GM21825 (cell line): Measurements from ENCODE around the gene S100A3.
A peak's percentile ranks its signal among the peaks of the same experiment; 100 is the strongest.
"Not testable (repeated sequence)": the region's sequence is repeated elsewhere in the genome, so short reads cannot be mapped to it uniquely, and the experiment has no call there.

Experiments used
- ATAC-seq: cut with Tn5 transposase; IDR thresholded peaks from one replicate; pipeline ENCODE4 v1.9.1; 2021; ENCODE audit warnings: mild to moderate bottlenecking, moderate library complexity; ENCODE audit not compliant: unreplicated experiment

Gene S100A3

DNA sequence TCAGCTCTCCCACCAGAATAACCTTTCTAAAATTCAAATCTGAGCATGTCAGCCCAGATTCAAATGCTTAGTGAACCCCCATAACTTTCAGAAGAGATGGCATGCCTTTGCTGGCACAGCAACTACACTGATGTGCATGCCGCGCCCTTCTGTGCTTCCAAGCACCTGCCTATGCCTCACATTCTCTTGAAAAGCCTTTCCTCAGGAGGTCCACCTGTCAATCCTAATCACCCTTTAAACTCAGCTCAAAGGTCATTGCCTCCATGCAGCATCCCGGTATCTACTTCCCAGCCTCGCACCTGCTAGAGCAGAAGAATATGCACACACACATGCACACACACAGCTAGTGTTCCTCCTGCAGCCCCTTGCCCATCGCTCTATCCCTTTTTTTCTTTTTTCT is 21.8 kb upstream of the S100A3 start:
- no peak for ATAC-seq

DNA sequence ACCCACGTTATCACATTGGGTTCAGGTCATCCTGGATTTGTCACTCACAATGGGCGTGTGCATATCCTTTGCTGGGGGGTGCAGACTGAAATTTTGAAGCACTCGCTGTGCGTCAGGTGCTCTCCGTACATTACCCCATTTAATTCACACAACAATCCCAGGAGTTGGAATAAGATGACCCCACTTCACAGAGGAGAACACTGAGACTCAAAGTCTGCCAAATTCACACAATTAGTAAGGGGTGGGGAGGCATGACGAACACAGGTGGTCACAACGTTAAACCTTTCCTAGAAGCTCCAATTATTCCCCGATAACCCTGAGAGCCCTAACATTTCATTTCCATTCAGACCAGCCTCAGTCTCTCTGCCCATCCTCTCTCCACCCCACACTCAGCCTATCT is 20.4 kb upstream of the S100A3 start:
- ATAC-seq = no peak

DNA sequence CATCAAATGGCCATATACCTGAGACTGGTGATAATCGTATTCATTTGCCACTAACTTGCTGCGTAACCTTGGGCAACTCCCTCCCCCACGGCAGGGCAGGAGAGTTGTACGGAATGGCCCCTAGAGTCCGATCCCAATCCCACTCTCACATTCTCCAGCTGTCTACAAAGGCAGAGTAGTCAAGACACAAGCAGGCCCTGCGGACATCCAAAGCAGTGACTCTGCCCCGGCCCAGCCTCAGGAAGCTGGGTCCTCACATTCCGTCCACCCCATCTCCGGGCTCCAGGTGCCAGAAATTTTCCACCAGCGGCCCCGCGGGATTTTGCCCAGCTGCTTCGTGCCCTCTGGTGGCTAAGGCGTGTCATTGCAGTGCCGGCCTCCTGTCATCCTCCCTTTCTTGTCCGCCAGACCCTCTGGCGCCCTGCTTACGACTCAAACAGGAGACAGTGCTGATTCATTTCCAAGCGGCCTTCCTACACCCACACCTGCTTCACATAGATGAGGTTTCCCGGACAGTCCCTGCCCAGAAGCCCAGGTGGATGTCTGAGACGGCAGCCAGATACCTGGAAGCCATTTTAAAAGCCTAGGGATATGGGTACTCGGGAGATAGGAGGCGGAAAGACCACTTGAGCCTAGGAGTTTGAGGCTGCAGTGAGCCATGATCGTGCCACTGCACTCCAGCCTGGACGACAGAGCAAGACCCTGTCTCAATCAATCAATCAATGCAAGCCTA is 19.5 kb upstream of the S100A3 start:
- no peak for ATAC-seq

DNA sequence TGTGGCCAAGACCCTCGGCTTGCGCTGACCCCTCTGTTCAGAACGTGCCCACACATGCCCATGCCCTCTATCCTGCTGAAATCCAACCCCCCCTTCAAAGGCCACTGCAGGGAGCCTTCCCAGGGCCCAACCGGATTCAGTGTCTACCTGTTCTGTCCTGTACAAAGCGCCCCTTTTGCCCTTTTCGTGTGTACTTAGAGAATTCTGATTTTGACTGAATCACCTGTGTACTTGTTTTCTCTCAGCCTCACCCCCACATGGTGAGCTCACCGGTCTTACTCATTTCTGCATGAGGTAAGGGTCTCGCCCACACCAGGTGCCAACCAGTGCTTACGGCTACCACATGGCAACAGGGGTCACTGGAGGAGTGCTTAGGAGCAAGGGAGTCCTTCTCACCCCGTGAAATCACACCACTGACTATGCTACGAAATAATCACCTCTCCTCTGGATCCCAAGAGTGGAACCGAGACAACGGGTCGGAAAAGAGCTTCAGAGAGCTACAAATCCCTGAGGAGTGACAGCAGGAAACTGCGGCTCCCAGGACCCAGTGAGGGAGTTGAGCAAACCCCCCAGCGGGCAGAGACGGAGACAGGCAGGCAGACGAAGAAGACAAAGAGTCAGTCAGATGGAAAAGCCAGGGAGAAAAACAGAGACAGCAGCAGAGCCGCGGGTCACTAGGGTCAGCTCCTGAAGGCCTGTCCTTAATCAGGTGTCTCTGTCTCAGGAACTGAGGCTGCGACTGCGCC is 18.7 kb upstream of the S100A3 start:
- ATAC-seq = no peak

DNA sequence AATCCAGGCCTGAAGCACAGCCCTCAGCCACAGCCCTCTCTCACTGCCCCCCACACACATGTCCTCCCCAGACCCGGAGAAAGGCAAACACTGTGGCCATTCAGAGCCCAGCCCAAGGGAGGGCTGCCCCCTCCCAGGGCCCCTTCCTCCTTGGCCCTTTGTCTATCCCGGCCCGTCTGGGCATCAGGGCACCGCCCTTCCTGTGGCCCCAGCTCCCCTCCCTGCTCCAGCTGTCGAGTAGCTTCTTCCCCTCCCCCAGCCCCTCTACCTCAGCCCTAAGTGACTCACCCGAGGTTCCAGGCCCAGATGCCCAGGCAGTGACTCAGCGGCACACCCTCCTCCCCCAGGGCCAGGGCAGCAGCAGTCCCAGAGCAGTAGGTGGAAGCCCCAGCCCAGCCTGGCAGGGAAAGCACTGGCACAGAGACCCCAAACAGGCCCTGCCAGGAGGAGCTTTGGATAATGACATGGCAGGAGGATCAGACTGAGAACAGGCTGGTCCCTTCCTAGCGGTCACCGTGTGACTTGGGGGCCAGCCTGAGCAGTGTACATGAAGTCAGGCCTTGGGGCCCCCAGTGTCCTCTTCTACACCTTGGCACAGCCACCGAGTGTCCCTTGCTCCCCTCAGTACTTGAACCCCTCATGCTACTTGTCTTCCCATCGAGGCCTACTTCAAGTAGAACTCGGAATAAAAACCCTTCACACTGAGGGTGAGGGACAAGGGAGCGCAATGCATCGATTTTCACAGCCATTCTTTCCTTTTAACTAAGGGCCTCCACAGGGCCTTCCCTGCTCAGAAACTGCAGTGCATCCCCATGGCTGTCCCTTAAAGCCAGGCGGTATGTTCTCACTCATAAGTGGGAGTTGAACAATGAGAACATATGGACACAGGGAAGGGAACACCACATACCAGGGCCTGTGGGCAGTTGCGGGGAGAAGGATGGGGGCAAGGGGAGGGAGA is 17.6 kb upstream of the S100A3 start:
- peak; percentile 44 for ATAC-seq

DNA sequence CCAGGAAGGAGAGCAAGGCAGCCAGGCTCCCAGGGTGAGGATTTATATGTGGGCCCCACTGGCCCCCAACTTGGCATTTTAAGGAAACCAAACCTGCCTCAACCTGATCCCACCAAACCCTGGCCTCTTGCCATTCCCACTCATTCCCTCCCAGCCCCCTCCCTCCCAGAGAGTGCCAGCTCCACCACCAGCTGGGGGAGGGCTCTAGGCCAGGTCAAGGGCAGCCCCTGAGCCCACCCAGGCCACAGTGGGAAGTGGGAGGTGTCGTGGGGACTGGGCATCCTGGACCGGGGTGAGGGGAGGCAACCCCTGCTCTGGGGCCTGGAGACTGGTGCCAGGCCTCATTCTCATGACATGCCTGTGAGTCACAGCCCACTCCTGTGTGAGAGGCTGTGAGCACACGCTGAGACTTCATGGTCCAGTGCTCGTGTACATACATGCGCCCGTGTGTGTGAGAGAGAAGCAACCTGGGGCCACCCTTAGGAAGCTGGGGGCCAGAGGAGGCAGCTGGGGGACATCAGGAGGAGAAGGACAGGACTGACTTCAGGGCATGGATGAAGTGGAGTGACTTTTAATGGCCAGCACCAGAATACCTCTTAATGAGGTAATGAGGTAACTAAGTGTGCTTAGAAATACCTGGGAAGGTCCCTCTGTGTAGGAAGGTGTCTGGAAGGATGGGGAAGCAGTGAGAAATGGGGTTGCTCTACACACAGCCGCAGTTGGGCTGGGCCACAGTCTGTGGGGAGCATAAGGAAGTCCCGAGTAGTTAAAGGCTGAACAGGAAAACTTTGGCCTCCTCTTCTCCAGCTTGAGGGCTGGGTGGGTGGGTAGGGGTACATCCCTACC is 16.7 kb upstream of the S100A3 start, which contains the start of gene S100A2:
Gene S100A2 (minus strand): TSS at position 316 of the 846 bp plus-strand sequence. CDS start 1,967 bp downstream, outside the sequence.
- ATAC-seq = peak; percentile 46

DNA sequence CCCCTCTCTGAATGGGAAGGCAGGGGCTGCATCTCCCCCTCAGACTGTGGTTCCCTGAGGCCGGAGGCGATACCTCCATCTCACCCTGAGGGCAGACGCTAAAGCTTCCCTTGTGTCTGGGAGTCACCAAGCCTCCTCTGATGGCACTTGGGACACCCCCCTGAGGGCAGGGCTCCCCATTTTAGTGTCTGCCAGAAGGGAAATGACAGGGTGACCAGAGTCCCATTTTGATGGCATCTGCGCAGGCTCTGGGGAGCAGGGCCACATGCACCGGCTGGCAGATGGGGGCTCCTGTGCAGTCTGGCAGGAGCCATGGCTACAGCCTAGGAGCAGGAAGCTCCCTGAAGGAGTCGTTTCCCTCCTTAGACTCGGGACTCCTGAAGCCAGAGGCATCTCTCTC is 14.9 kb upstream of the S100A3 start:
- ATAC-seq = no peak

DNA sequence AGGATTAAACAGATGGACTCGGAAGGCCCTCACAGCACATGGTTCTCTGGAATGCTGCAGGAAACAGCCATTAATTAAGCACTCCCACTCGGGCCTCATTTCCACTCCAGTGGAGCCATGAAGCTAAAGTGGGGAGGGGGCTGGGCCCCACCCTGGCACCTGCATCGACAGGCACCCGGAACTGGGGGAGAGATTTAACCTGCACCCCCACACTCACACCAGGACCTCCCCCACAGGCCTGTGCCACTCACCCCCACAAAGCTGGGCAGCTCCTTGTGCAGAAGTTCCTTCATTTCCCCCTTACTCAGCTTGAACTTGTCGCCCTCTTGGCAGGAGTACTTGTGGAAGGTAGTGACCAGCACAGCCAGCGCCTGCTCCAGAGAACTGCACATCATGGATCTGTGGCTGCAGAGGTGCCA is 14.4 kb upstream of the S100A3 start:
- no peak for ATAC-seq

DNA sequence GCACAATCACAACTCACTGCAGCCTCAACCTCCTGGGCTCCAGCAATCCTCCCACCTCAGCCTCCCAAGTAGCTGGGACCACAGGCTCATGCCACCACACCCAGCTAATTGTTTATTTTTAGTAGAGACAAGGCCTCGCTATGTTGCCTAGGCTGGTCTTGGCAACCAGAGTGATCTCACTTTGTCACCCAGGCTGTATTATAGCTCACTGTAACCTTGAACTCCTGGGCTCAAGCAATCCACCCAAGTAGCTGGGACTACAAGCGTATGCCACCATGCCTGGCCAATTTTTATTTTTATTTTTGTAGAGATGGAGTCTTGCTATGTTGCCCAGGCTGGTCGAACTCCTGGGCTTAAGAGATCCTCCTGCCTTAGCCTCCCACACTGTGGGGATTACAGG is 13.0 kb upstream of the S100A3 start:
- not testable (repeated sequence) for ATAC-seq

DNA sequence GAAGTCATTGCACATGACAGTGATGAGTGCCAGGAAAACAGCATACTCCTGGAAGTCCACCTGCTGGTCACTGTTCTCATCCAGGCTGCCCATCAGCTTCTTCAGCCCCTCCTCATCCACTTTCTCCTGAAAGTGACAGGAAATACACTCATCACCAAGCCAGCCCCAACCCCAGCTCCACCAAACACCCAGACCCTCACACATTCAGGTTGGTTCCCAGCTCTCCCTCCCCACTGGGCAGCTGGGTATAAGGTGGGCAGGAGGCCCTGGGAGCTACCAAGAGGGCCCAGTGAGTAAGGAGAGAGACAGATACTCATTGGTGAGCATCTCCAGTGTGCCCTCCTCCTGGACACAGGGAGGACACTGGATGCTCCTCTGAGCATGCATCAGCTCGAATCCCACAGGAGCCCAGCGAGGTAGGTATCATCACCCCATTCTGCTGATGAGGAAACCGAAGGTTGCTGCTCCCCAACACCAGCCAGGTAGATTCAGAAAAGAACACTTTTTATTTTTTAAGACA is 12.5 kb upstream of the S100A3 start:
- no peak for ATAC-seq

DNA sequence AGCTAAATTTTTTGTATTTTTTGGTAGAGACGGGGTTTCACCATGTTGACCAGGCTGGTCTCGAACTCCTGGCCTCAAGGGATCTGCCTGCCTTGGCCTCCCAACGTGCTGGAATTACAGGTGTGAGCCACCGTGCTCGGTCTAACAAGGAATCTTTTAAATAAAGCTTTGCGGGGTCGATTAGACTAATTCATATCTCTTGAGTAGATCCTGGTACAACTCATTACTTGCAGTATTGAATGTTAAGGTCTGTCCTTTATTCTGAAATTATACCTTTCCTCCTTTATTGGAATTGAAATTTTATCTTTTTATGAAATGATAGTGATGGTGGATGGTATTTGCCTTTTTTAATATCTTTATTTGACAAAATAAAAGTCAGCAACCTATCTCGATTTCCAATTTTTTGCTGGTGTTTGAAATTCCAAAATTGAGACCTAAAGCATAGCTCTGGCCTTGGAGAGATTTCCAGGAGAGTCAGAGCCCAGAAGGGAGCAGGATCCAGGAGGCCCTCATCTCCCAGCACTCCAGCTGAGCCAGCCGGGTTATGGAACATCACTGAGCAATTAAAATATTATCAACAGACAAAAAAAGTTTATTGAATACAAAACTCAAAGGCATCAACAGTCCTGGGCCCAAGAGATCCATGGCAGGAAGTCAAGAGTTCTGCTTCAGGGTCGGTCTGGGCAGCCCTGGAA is 11.9 kb upstream of the S100A3 start:
- ATAC-seq = no peak

DNA sequence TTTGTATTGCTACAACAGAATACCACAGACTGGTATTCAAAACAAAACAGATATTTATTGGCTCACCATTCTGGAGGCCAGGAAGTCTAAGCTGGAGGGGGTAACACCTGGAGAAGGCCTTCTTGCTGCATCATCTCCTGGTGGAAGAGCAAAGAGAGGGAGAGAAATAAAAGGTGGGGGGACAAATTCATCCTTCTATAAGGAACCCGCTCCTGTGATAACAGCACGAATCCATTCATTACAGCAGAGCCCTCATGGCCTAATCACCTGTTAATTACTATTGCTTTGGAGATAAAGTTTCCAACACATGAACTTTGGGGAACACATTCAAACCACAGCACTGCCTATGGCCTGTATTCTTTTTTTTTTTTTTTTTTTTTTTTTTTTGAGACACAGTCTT is 11.2 kb upstream of the S100A3 start:
- no peak for ATAC-seq

DNA sequence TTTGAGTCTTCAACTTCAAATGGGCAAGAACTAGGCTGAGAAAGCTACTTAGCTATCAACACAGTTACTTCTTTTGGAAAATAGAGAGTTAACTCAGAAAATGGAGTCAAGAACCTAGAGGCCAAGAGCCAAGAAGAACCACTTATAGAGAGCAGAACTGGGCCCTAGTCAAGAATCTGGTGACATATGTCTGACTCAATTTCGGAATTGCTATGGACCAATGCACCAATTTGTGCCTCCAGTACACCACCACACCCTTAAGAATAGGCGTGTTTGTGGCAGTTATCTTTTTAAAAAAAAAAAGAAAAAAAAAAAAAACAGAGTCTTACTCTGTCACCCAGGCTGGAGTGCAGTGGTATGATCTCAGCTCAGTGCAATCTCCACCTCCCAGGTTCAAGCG is 8.8 kb upstream of the S100A3 start:
- no peak for ATAC-seq

DNA sequence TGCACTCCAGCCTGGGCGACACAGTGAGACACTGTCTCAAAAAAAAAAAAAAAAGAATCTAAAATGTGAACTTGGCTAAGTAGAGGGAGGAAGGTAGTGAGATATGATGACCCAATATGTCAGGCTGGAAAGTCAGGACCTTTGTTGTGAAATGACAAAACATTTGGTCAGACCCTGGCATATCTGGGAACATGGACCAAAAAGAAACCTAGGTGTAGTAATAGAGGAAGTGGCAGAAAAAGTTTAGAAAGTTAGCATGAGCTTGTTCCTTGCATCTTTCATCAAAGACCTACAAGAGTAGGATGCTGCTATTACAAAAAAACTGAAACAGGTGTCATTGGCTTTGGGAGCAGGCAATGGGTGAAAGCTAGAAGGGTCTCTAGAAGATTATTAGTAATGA is 7.3 kb upstream of the S100A3 start:
- ATAC-seq = no peak

DNA sequence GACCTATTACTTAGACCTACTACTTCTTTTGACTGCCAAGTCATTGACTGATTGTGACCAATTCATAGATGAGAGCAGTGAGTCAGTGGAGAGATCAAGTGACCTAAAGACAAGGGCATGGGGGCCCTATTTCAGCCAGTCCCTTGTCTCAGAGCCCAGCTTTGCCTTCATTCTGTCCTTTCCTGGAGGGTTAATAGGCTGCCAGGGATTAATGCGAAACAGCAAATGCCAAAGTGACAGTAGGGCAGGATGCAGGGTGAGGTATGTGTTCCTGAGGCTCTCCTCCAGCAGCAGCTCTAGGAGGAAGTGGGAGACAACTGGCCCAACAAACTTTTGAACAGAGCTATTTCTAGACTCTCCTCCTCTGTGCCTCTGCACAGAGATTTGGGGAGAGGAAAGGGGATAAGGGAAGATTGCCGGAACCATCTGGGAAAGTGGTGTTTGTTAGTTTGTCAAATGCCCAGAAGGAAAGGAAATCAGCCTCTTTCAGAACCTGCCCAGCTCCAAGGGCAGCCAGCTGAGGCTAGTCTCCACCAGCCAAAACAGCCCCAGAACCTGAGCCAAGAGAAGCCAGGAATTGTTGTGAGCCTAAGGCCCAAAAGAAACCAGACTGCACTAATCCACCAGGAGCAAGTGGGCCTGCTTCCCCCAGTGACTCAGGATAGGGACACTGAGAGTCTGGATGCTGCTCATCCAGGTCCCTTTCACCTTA is 4.9 kb upstream of the S100A3 start:
- ATAC-seq = no peak

DNA sequence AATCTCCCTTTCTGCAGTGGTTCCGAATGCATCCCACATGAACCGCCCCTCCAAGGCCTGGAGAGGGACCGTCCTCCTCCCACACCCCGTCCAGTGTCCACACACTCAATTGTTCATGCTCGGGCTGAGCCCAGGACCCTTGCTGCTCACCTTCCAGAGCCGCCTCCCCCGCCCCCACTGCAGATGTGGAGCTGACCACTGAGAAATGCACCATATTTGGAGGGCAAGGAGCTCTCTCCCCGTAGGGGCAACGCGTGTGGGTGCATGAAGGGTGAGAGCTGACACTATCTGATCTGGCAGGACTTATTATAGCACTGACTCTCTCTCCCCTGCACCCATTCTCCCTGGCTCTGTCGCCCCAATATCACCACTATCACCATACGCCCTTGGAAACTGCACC is 4.0 kb upstream of the S100A3 start:
- ATAC-seq = no peak

DNA sequence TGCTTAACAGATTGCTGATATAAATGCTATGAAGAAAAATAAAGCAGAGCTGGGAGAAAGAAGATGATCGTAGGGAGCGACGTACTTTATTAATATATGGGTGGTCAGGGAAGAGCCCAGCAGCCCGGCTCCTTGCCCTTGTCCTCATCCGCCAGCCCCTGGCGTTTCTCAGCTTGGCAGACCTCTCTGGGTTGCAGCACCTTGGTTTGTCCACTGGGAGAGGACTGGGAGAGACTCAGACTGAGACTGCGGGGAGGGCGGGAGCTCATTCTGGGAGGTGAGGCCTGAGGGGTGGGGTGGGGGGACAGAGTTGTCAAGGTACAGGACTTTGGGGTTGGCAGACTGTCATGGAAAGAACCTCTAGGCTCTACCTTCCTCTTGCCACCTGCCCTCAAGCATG is 3.3 kb upstream of the S100A3 start:
- no peak for ATAC-seq

DNA sequence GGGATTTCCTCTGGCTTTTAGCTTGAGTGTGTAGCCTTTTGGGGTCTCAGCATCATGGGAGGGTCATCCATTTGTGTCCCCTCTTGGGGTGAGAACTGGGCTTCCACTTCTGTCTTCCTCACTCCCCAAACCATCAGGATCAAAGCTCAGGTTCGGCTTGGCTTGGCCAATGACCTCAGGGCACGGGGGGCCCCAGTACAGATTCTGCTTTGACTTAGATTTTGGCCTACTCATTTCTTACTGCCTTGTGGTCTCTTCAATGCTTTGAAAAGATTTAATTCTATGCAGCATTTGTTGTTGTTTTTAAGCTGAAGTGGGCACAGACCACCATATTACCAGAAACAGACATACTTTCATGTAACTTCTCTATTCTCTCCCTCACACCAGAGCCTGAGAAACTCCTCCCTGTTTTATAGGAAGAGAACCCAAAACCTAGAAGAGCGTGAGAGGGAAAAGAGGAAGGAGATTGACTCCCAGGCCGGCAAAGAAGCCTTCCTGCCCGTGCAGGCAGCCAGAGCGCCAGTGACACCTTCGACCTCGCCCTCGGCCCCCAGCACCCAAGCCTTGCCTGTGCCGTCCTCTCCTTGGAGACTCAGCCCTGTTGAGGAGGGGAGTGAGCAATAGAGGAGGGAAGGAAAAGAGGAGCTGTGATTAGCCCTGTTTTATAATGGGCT is 1.9 kb upstream of the S100A3 start:
- ATAC-seq = no peak
